GM23338 (cell line): Measurements from ENCODE around the gene PADI1. TPM values are rescaled to one million over a fixed set of nuclear protein-coding genes. Genes with fewer than 3 reads are reported as not detected.
A peak's percentile ranks its signal among the peaks of the same experiment; 100 is the strongest.

Experiments used
- ATAC-seq: fragments of 200-7000 bp; cut with Tn5 transposase; 3 replicates; pipeline ENCODE4 v1.9.1; 2020
- DNase-seq: peaks from one replicate; pipeline ENCODE4 v3.0.0-alpha.2; 2015; ENCODE audit warnings: low spot score
- H2AFZ ChIP-seq: fragments of 200-600 bp; sonication (generic); 2 replicates; pipeline ENCODE4 v1.8.0; 2016; ENCODE audit warnings: antibody characterized with exemption, mild to moderate bottlenecking, moderate library complexity
- H3F3A ChIP-seq: fragments of 200-600 bp; sonication (generic); replicated peaks from 2 replicates; pipeline ENCODE4 v1.8.0; 2017; ENCODE audit warnings: antibody characterized with exemption, mixed run types, low read depth
- H3K27ac ChIP-seq: fragments of 200-600 bp; sonication (generic); 2 replicates; pipeline ENCODE4 v1.6.1; 2016; ENCODE audit warnings: low read depth
- H3K27me3 ChIP-seq: fragments of 200-600 bp; sonication (generic); 2 replicates; pipeline ENCODE4 v1.8.0; 2016; ENCODE audit warnings: mild to moderate bottlenecking, mixed run types, moderate library complexity; ENCODE audit not compliant: insufficient read depth
- H3K36me3 ChIP-seq: fragments of 200-600 bp; sonication (generic); 2 replicates; pipeline ENCODE4 v1.8.0; 2016; ENCODE audit warnings: mild to moderate bottlenecking; ENCODE audit not compliant: insufficient read depth
- H3K4me1 ChIP-seq: fragments of 200-600 bp; sonication (generic); 2 replicates; pipeline ENCODE4 v1.8.0; 2016; ENCODE audit warnings: mild to moderate bottlenecking, moderate library complexity; ENCODE audit not compliant: insufficient read depth
- H3K4me2 ChIP-seq: fragments of 200-600 bp; sonication (generic); 2 replicates; pipeline ENCODE4 v1.7.1; 2017; ENCODE audit warnings: mixed run types
- H3K4me3 ChIP-seq: fragments of 200-600 bp; sonication (generic); 2 replicates; pipeline ENCODE4 v1.6.1; 2016; ENCODE audit warnings: mixed run types
- H3K79me2 ChIP-seq: fragments of 200-600 bp; sonication (generic); replicated peaks from 2 replicates; pipeline ENCODE4 v1.8.0; 2017; ENCODE audit warnings: mild to moderate bottlenecking; ENCODE audit not compliant: insufficient read depth
- H3K9me2 ChIP-seq: fragments of 200-600 bp; sonication (generic); 2 replicates; pipeline ENCODE4 v1.8.0; 2017; ENCODE audit not compliant: insufficient read depth
- H4K20me1 ChIP-seq: fragments of 200-600 bp; sonication (generic); replicated peaks from 2 replicates; pipeline ENCODE4 v1.8.0; 2017; ENCODE audit warnings: mild to moderate bottlenecking; ENCODE audit not compliant: insufficient read depth
- H3K27ac Mint-ChIP-seq: 2 replicates; pipeline ENCODE4 v1.8.0; 2020; ENCODE audit warnings: inconsistent platforms, mild to moderate bottlenecking, moderate library complexity, mixed read lengths
- H3K27me3 Mint-ChIP-seq: 3 replicates; pipeline ENCODE4 v1.8.0; 2022; ENCODE audit warnings: low read depth, mild to moderate bottlenecking, moderate library complexity, mixed read lengths, inconsistent platforms; ENCODE audit not compliant: insufficient read depth, poor library complexity
- H3K36me3 Mint-ChIP-seq: 3 replicates; pipeline ENCODE4 v1.8.0; 2021; ENCODE audit warnings: low read depth, mild to moderate bottlenecking, inconsistent platforms, moderate library complexity, mixed read lengths
- H3K4me1 Mint-ChIP-seq: 3 replicates; pipeline ENCODE4 v1.8.0; 2020; ENCODE audit warnings: mild to moderate bottlenecking, inconsistent platforms, mixed read lengths
- H3K4me3 Mint-ChIP-seq: 3 replicates; pipeline ENCODE4 v1.8.0; 2021; ENCODE audit warnings: moderate library complexity, mild to moderate bottlenecking, inconsistent platforms, mixed read lengths
- H3K9me3 Mint-ChIP-seq: 3 replicates; pipeline ENCODE4 v1.8.0; 2020; ENCODE audit warnings: moderate library complexity, mild to moderate bottlenecking, inconsistent platforms, mixed read lengths
- CTCF ChIP-seq, 2 experiments: fragments of 200-600 bp in 1 of 2; sonication (generic) in 1 of 2; conservative IDR thresholded peaks; 2 replicates each; pipeline versions ENCODE4 v1.5.1 to v1.6.1; 2016 to 2017; ENCODE audit warnings: antibody characterized with exemption in 2 of 2, low read depth in 2 of 2, mild to moderate bottlenecking in 2 of 2, moderate library complexity in 1 of 2
- EZH2 ChIP-seq: fragments of 200-600 bp; sonication (generic); IDR thresholded peaks from one replicate; pipeline ENCODE4 v1.8.0; 2017; ENCODE audit warnings: antibody characterized with exemption, mild to moderate bottlenecking, low read depth; ENCODE audit not compliant: unreplicated experiment
- EZH2phosphoT487 ChIP-seq: fragments of 200-600 bp; sonication (generic); IDR thresholded peaks from one replicate; pipeline ENCODE4 v1.8.1; 2018; ENCODE audit warnings: antibody characterized with exemption; ENCODE audit not compliant: unreplicated experiment
- ZNF114 ChIP-seq: fragments of 250-450 bp; sonication (Bioruptor Pico); IDR thresholded peaks from 2 replicates; pipeline ENCODE4 v1.5.0; 2020; ENCODE audit warnings: mild to moderate bottlenecking, moderate library complexity
- polyA plus RNA-seq: library from polyadenylated mRNA; unstranded; fragments of >200 nt; fragmentation: Nextera tagmentation; extraction: Ambion mirVana; gene quantifications from 2 replicates; pipeline ENCODE4 v1.2.1, GENCODE V29; 2016
- total RNA-seq: library from RNA; depleted of rRNA; stranded (reverse); fragments of >200 nt; shearing (Covaris generic); gene quantifications from 2 replicates; pipeline ENCODE4 v1.2.3, GENCODE V29; 2014
- TF ChIP-seq, protein P1 (sequence below): IDR thresholded peaks from one replicate; pipeline ENCODE4 v1.6.1; 2018; ENCODE audit warnings: antibody characterized with exemption; ENCODE audit not compliant: unreplicated experiment
- TF ChIP-seq, protein P2 (sequence below): fragments of 250-450 bp; sonication (Bioruptor Pico); IDR thresholded peaks from 2 replicates; pipeline ENCODE4 v1.5.0; 2020; ENCODE audit warnings: mild to moderate bottlenecking, moderate library complexity

PADI1 gene
- total and polyA plus RNA-seq, 2 experiments from 2014 or later = 0.26 to 0.28 TPM

GRCh38 chr1:17236779-17237560, 32.0 kb downstream of the PADI1 start:
- no peaks in the 10 kb centered on the region for H3K36me3 ChIP-seq
- H3K79me2 ChIP-seq = no peaks in the 10 kb centered on the region
- H3K27ac ChIP-seq = no peak overlapping the region
- no peaks in the 10 kb centered on the region for H3K27me3 ChIP-seq
- Mint-ChIP-seq H3K4me3 (no peak overlapping the region), H3K36me3 (no peaks in the 10 kb centered on the region), H3K27me3 (peaks cover 22% of the 10 kb centered on the region), H3K9me3 (no peaks in the 10 kb centered on the region), H3K4me1 (peaks cover 10% of the 10 kb centered on the region), H3K27ac (no peak overlapping the region)
- DNase-seq = peak; percentile 97
- no peaks in the 10 kb centered on the region for H4K20me1 ChIP-seq
- TF ChIP-seq, protein P1, sequence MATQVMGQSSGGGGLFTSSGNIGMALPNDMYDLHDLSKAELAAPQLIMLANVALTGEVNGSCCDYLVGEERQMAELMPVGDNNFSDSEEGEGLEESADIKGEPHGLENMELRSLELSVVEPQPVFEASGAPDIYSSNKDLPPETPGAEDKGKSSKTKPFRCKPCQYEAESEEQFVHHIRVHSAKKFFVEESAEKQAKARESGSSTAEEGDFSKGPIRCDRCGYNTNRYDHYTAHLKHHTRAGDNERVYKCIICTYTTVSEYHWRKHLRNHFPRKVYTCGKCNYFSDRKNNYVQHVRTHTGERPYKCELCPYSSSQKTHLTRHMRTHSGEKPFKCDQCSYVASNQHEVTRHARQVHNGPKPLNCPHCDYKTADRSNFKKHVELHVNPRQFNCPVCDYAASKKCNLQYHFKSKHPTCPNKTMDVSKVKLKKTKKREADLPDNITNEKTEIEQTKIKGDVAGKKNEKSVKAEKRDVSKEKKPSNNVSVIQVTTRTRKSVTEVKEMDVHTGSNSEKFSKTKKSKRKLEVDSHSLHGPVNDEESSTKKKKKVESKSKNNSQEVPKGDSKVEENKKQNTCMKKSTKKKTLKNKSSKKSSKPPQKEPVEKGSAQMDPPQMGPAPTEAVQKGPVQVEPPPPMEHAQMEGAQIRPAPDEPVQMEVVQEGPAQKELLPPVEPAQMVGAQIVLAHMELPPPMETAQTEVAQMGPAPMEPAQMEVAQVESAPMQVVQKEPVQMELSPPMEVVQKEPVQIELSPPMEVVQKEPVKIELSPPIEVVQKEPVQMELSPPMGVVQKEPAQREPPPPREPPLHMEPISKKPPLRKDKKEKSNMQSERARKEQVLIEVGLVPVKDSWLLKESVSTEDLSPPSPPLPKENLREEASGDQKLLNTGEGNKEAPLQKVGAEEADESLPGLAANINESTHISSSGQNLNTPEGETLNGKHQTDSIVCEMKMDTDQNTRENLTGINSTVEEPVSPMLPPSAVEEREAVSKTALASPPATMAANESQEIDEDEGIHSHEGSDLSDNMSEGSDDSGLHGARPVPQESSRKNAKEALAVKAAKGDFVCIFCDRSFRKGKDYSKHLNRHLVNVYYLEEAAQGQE = no peak
- TF ChIP-seq EZH2 = no peak
- TF ChIP-seq ZNF114 (CRISPR knock-in tag) = no peak
- TF ChIP-seq EZH2phosphoT487 = no peak
- peak; percentile 85 to 98 for TF ChIP-seq CTCF (conservative IDR thresholded peaks at IDR 0.05; ENCODE audit: low read depth in 2 of 2)
- no peaks in the 10 kb centered on the region for H3K9me2 ChIP-seq
- H3K4me3 ChIP-seq = no peak overlapping the region
- H3F3A ChIP-seq = no peaks in the 10 kb centered on the region
- peak; percentile 89 for ATAC-seq
- peaks cover 5% of the 10 kb centered on the region; the same call in 1 of the 2 replicates for H3K4me1 ChIP-seq
- H2AFZ ChIP-seq = 0 out of 2 replicates have a peak overlapping the region, but pooled peaks have one; percentile 33
- no peak overlapping the region for H3K4me2 ChIP-seq

DNA sequence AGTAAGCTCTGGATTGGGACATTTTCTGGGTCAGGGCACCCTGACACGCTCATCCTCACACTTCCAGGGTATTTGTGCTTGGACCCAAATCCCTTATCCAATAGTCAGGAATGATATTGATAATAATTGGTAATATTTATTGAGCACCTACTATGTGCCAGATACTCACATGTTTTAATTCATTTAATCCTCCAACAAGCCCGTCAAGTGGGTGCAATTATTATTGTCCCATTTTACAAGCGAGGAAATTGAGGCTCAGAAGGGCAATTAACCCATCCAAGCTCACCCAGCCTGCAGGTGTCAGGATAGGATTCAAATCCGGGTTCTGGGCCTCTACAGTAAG, 32.6 kb downstream of the PADI1 start:
- ATAC-seq = no peak
- H2AFZ ChIP-seq = 0 out of 2 replicates have a peak overlapping the region, but pooled peaks have one; percentile 33
- H3K9me3 Mint-ChIP-seq = no peaks in the 10 kb centered on the region
- H3K4me1 Mint-ChIP-seq = peaks cover 10% of the 10 kb centered on the region
- no peak overlapping the region for H3K27ac ChIP-seq
- H3K4me3 ChIP-seq = no peak overlapping the region
- no peaks in the 10 kb centered on the region for H3K79me2 ChIP-seq
- no peaks in the 10 kb centered on the region for H3K36me3 ChIP-seq
- H3K27ac Mint-ChIP-seq = no peak overlapping the region
- H3K27me3 ChIP-seq = no peaks in the 10 kb centered on the region
- H3K27me3 Mint-ChIP-seq = peaks cover 21% of the 10 kb centered on the region
- TF ChIP-seq, protein P2, sequence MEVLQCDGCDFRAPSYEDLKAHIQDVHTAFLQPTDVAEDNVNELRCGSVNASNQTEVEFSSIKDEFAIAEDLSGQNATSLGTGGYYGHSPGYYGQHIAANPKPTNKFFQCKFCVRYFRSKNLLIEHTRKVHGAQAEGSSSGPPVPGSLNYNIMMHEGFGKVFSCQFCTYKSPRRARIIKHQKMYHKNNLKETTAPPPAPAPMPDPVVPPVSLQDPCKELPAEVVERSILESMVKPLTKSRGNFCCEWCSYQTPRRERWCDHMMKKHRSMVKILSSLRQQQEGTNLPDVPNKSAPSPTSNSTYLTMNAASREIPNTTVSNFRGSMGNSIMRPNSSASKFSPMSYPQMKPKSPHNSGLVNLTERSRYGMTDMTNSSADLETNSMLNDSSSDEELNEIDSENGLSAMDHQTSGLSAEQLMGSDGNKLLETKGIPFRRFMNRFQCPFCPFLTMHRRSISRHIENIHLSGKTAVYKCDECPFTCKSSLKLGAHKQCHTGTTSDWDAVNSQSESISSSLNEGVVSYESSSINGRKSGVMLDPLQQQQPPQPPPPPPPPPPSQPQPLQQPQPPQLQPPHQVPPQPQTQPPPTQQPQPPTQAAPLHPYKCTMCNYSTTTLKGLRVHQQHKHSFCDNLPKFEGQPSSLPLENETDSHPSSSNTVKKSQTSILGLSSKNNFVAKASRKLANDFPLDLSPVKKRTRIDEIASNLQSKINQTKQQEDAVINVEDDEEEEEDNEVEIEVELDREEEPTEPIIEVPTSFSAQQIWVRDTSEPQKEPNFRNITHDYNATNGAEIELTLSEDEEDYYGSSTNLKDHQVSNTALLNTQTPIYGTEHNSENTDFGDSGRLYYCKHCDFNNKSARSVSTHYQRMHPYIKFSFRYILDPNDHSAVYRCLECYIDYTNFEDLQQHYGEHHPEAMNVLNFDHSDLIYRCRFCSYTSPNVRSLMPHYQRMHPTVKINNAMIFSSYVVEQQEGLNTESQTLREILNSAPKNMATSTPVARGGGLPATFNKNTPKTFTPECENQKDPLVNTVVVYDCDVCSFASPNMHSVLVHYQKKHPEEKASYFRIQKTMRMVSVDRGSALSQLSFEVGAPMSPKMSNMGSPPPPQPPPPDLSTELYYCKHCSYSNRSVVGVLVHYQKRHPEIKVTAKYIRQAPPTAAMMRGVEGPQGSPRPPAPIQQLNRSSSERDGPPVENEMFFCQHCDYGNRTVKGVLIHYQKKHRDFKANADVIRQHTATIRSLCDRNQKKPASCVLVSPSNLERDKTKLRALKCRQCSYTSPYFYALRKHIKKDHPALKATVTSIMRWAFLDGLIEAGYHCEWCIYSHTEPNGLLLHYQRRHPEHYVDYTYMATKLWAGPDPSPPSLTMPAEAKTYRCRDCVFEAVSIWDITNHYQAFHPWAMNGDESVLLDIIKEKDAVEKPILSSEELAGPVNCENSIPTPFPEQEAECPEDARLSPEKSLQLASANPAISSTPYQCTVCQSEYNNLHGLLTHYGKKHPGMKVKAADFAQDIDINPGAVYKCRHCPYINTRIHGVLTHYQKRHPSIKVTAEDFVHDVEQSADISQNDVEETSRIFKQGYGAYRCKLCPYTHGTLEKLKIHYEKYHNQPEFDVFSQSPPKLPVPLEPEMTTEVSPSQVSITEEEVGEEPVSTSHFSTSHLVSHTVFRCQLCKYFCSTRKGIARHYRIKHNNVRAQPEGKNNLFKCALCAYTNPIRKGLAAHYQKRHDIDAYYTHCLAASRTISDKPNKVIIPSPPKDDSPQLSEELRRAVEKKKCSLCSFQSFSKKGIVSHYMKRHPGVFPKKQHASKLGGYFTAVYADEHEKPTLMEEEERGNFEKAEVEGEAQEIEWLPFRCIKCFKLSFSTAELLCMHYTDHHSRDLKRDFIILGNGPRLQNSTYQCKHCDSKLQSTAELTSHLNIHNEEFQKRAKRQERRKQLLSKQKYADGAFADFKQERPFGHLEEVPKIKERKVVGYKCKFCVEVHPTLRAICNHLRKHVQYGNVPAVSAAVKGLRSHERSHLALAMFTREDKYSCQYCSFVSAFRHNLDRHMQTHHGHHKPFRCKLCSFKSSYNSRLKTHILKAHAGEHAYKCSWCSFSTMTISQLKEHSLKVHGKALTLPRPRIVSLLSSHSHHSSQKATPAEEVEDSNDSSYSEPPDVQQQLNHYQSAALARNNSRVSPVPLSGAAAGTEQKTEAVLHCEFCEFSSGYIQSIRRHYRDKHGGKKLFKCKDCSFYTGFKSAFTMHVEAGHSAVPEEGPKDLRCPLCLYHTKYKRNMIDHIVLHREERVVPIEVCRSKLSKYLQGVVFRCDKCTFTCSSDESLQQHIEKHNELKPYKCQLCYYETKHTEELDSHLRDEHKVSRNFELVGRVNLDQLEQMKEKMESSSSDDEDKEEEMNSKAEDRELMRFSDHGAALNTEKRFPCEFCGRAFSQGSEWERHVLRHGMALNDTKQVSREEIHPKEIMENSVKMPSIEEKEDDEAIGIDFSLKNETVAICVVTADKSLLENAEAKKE (CRISPR knock-in tag) = no peak
- TF ChIP-seq CTCF (conservative IDR thresholded peaks at IDR 0.05; ENCODE audit: low read depth in 2 of 2) = peak in 1 of 2 experiments; percentile 29; a peak in 2 of 4 replicates
- H3K4me2 ChIP-seq = no peak overlapping the region
- H3K4me1 ChIP-seq = peaks cover 5% of the 10 kb centered on the region; the same call in 1 of the 2 replicates
- H3K36me3 Mint-ChIP-seq = no peaks in the 10 kb centered on the region
- no peaks in the 10 kb centered on the region for H3K9me2 ChIP-seq
- no peak for DNase-seq
- no peak overlapping the region for H3K4me3 Mint-ChIP-seq
- H3F3A ChIP-seq = no peaks in the 10 kb centered on the region
- H4K20me1 ChIP-seq = no peaks in the 10 kb centered on the region
